Measurements from ENCODE around the gene ANO2. TPM values are rescaled to one million over a fixed set of nuclear protein-coding genes. Genes with fewer than 3 reads are reported as not detected.

Gene ANO2
- total RNA-seq, 1 donor from 2014 or later: 16.0 TPM

- DNase-seq (ENCODE audit: low read depth in 2 of 2): peak; percentile 80 to 92
Measured at GRCh38 chr12:5586201-5586600, 358.9 kb downstream of the ANO2 start.

- DNase-seq (ENCODE audit: low read depth in 2 of 2): peak in 1 of 2 donors; percentile 55
Measured at GRCh38 chr12:5585178-5585577, 359.9 kb downstream of the ANO2 start.

- no peak for DNase-seq (ENCODE audit: low read depth in 2 of 2)
Measured at GRCh38 chr12:5584412-5585175, 360.5 kb downstream of the ANO2 start.

- no peak for DNase-seq (ENCODE audit: low read depth in 2 of 2)
Measured at GRCh38 chr12:5582541-5582940, 362.5 kb downstream of the ANO2 start.

GRCh38 chr12:5582018-5582417, 363.0 kb downstream of the ANO2 start:
- peak in 1 of 2 donors; percentile 18 for DNase-seq (ENCODE audit: low read depth in 2 of 2)

- DNase-seq (ENCODE audit: low read depth in 2 of 2): no peak
Measured at GRCh38 chr12:5581616-5582015, 363.4 kb downstream of the ANO2 start.

GRCh38 chr12:5581019-5581418, 364.0 kb downstream of the ANO2 start:
- DNase-seq (ENCODE audit: low read depth in 2 of 2): no peak

- no peak for DNase-seq (ENCODE audit: low read depth in 2 of 2)
Measured at GRCh38 chr12:5578775-5579174, 366.3 kb downstream of the ANO2 start.

GRCh38 chr12:5577741-5578140, 367.3 kb downstream of the ANO2 start:
- DNase-seq (ENCODE audit: low read depth in 2 of 2): peak in 1 of 2 donors; percentile 8

GRCh38 chr12:5577211-5577612, 367.8 kb downstream of the ANO2 start:
- peak in 1 of 2 donors; percentile 29 for DNase-seq (ENCODE audit: low read depth in 2 of 2)

GRCh38 chr12:5575987-5576386, 369.1 kb downstream of the ANO2 start:
- DNase-seq (ENCODE audit: low read depth in 2 of 2): no peak

GRCh38 chr12:5575232-5575631, 369.8 kb downstream of the ANO2 start:
- no peak for DNase-seq (ENCODE audit: low read depth in 2 of 2)

GRCh38 chr12:5573390-5573789, 371.7 kb downstream of the ANO2 start:
- no peak for DNase-seq (ENCODE audit: low read depth in 2 of 2)

- DNase-seq (ENCODE audit: low read depth in 2 of 2): no peak
Measured at GRCh38 chr12:5571115-5571514, 373.9 kb downstream of the ANO2 start.

- no peak for DNase-seq (ENCODE audit: low read depth in 2 of 2)
Measured at GRCh38 chr12:5570416-5570815, 374.6 kb downstream of the ANO2 start.

- DNase-seq (ENCODE audit: low read depth in 2 of 2): no peak
Measured at GRCh38 chr12:5568325-5568981, 376.6 kb downstream of the ANO2 start.

GRCh38 chr12:5567016-5567725, 377.9 kb downstream of the ANO2 start:
- no peak for DNase-seq (ENCODE audit: low read depth in 2 of 2)

- DNase-seq (ENCODE audit: low read depth in 2 of 2): no peak
Measured at GRCh38 chr12:5565933-5566599, 379.0 kb downstream of the ANO2 start.

- no peak for DNase-seq (ENCODE audit: low read depth in 2 of 2)
Measured at GRCh38 chr12:5562581-5562980, 382.5 kb downstream of the ANO2 start.

GRCh38 chr12:5561846-5562245, 383.2 kb downstream of the ANO2 start:
- no peak for DNase-seq (ENCODE audit: low read depth in 2 of 2)

GRCh38 chr12:5561057-5561456, 384.0 kb downstream of the ANO2 start:
- DNase-seq (ENCODE audit: low read depth in 2 of 2): no peak

GRCh38 chr12:5560265-5560664, 384.8 kb downstream of the ANO2 start:
- DNase-seq (ENCODE audit: low read depth in 2 of 2): no peak
